ENCODE results near the gene NUP93. TPM values are rescaled to one million over a fixed set of nuclear protein-coding genes. Genes with fewer than 3 reads are reported as not detected.

NUP93 gene
- total and polyA plus RNA-seq, 2 donors (not counting 3 experiments of a cell fraction or from before 2014, with no cell fraction given): 62.3 to 124 TPM

DNA sequence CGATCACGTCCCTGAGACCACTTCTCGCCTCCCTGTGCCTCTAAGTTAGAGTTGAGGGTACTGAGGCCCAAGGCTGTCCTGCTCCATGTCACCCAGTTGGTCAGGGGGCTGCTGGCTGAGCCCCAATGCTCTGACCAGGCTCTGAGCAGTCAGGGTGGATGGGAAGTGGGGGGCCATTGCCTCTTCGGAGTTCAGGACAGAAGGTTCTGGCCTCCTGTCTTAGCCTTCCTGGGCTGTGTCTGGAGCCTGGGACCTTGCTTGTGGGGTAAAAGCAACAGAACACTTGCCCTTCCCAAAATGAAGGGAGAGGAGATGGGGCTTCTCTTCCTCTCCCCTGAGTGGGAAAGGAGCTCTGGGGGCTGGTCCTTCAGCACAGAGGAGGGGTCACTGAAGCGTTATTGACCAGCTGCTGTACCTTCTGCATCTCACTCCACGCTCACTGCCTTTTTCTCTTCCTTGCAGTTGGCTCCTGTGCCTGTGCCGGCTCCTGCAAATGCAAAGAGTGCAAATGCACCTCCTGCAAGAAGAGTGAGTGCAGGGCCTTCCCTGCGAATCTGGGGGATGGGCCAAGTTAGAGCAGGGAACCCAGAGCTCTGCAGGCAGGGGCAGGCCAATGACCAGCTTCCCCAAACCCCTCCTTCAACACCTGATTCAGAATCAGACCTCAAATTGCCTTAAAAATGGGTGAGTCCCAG is 47.1 kb upstream of the NUP93 start:
- CTCF ChIA-PET: interaction anchor here (0.8 to 2.1 kb wide), 5 partner anchors 19 to 82 kb away, joined by 3 to 12 read pairs (median 4); no protein-coding TSS in a partner anchor
- dilution Hi-C loops (cut with MboI; ENCODE audit: extremely low pct_ligation_motif_present, low sequenced_read_pairs): no loop called here
- Histone ChIP-seq H3K4me2 (ENCODE audit: insufficient read depth, low read length) (peak overlapping the region; percentile 72), H3K9ac (replicated peaks; ENCODE audit: extremely low read depth, insufficient read depth, low read length) (peak overlapping the region; percentile 84), H3K4me3 (replicated peaks in 1 of 3; ENCODE audit: insufficient read depth in 1 of 3, low read depth in 1 of 3, low read length in 3 of 3) (peak overlapping the region; percentile 25 to 63 (median 37)), H4K20me1 (replicated peaks; ENCODE audit: control insufficient read depth, extremely low read depth, insufficient read depth, low read length) (no peaks in the 10 kb centered on the region), H3K9me1 (replicated peaks; ENCODE audit: control insufficient read depth, extremely low read depth, insufficient read depth, low read length) (no peaks in the 10 kb centered on the region), H3K79me2 (ENCODE audit: control insufficient read depth, insufficient read depth, low read length) (no peaks in the 10 kb centered on the region), H3K36me3 (ENCODE audit: control insufficient read depth in 2 of 2, extremely low read depth in 1 of 2, insufficient read depth in 2 of 2, low read length in 2 of 2) (no peaks in the 10 kb centered on the region), H3K27ac (ENCODE audit: insufficient read depth, low read depth, low read length) (peak overlapping the region; percentile 18), H2AFZ (ENCODE audit: low read depth, low read length) (peak overlapping the region; percentile 96), H3K4me1 (ENCODE audit: control insufficient read depth, extremely low read depth, insufficient read depth, low read length) (peaks cover 10% of the 10 kb centered on the region), H3K27me3 (ENCODE audit: control insufficient read depth in 2 of 2, insufficient read depth in 2 of 2, low read length in 2 of 2) (no peaks in the 10 kb centered on the region), H3K9me3 (replicated peaks; ENCODE audit: control insufficient read depth, insufficient read depth, low read length) (no peaks in the 10 kb centered on the region)
- POLR2A ChIA-PET: interaction anchor here (1.1 kb wide), 1 partner anchor 58 kb away, joined by 3 read pairs; the partner anchor contains the start of gene MT1E
- intact Hi-C loops (cut with micrococcal nuclease): loop anchor here (1.0 to 2.0 kb wide), 3 partner anchors 44 to 76 kb away; partner anchors contain the start of gene MT1A
- TF ChIP-seq FOS (IDR thresholded peaks at IDR 0.05; ENCODE audit: borderline replicate concordance, insufficient read depth, low read length) (no peak), POLR2A (IDR thresholded peaks at IDR 0.05; ENCODE audit: low read depth, low read length) (no peak), GATA2 (IDR thresholded peaks at IDR 0.05; ENCODE audit: insufficient read depth, insufficient read length, low read depth, low read length) (no peak), POLR2AphosphoS5 (IDR thresholded peaks at IDR 0.05; ENCODE audit: insufficient read depth, low read depth, low read length) (no peak), EZH2 (IDR thresholded peaks at IDR 0.05; ENCODE audit: borderline replicate concordance, low read depth, low read length, severe bottlenecking) (no peak), JUN (IDR thresholded peaks at IDR 0.05; ENCODE audit: borderline replicate concordance, insufficient read depth, insufficient read length, low read depth) (no peak), MYC (IDR thresholded peaks at IDR 0.05; ENCODE audit: low read depth, low read length) (no peak)
- TF ChIP-seq, protein P1, sequence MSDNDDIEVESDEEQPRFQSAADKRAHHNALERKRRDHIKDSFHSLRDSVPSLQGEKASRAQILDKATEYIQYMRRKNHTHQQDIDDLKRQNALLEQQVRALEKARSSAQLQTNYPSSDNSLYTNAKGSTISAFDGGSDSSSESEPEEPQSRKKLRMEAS (IDR thresholded peaks at IDR 0.05; ENCODE audit: insufficient read depth, insufficient read length): no peak
- TF ChIP-seq, protein P2, sequence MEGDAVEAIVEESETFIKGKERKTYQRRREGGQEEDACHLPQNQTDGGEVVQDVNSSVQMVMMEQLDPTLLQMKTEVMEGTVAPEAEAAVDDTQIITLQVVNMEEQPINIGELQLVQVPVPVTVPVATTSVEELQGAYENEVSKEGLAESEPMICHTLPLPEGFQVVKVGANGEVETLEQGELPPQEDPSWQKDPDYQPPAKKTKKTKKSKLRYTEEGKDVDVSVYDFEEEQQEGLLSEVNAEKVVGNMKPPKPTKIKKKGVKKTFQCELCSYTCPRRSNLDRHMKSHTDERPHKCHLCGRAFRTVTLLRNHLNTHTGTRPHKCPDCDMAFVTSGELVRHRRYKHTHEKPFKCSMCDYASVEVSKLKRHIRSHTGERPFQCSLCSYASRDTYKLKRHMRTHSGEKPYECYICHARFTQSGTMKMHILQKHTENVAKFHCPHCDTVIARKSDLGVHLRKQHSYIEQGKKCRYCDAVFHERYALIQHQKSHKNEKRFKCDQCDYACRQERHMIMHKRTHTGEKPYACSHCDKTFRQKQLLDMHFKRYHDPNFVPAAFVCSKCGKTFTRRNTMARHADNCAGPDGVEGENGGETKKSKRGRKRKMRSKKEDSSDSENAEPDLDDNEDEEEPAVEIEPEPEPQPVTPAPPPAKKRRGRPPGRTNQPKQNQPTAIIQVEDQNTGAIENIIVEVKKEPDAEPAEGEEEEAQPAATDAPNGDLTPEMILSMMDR (IDR thresholded peaks at IDR 0.05; ENCODE audit: extremely low read depth in 1 of 2, insufficient read depth in 1 of 2, low read depth in 1 of 2, low read length in 2 of 2): no peak
- FAIRE-seq: no peak
- DNase-seq (ENCODE audit: low read depth, low spot score): no peak
- BruUV-seq (replicated peaks): TSS peak; percentile 93
